Stomach (tissue), 4 donors: Measurements from ENCODE around the gene SLC24A4.

Experiments
- EP300 ChIP-seq: sonication (generic); formaldehyde crosslinking; IDR thresholded peaks from one replicate; pipeline ENCODE4 v1.6.1; 2017; ENCODE audit warnings: antibody characterized with exemption
- POLR2A ChIP-seq, 4 donors: fragments of 450-650 bp; IDR thresholded peaks; one replicate each; pipeline ENCODE4 v1.6.1; 2016; ENCODE audit warnings: antibody characterized with exemption in 4 of 4, control low read depth in 2 of 4, mild to moderate bottlenecking in 1 of 4, moderate library complexity in 1 of 4
- POLR2AphosphoS5 ChIP-seq, 3 donors: sonication (generic); formaldehyde crosslinking; IDR thresholded peaks; one replicate each; pipeline ENCODE4 v1.6.1; 2016; ENCODE audit warnings: antibody characterized with exemption in 3 of 3
- TF ChIP-seq, protein P1 (sequence below), 7 experiments: fragments of 450-650 bp in 4 of 7; fragments of 200-600 bp in 3 of 7; sonication (generic) in 3 of 7; IDR thresholded peaks; one replicate each; pipeline ENCODE4 v1.5.1; 2016 to 2019; ENCODE audit warnings: antibody characterized with exemption in 7 of 7, control low read depth in 2 of 7, mild to moderate bottlenecking in 1 of 7

DNA sequence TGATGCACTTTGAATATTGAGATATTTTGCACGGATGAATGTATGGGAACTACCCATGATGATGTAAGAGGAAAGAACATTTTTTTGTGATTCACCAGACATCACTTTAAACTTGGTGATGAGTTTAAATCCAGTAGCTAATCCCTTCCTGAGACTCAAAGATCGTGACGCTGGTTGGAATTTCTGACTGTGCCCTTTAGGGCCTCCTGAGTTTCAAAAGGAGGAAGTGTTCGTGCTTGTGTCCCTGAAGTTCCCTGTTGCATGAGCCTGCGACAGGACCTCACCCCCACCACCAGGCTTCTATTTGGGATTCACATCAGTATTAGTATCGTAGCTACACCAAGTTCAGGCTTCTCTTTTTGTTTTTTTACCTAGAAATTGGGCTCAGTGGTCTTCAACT, 172.1 kb downstream of the SLC24A4 start:
- TF ChIP-seq POLR2A (IDR thresholded peaks at IDR 0.05) = no peak
- TF ChIP-seq, protein P1, sequence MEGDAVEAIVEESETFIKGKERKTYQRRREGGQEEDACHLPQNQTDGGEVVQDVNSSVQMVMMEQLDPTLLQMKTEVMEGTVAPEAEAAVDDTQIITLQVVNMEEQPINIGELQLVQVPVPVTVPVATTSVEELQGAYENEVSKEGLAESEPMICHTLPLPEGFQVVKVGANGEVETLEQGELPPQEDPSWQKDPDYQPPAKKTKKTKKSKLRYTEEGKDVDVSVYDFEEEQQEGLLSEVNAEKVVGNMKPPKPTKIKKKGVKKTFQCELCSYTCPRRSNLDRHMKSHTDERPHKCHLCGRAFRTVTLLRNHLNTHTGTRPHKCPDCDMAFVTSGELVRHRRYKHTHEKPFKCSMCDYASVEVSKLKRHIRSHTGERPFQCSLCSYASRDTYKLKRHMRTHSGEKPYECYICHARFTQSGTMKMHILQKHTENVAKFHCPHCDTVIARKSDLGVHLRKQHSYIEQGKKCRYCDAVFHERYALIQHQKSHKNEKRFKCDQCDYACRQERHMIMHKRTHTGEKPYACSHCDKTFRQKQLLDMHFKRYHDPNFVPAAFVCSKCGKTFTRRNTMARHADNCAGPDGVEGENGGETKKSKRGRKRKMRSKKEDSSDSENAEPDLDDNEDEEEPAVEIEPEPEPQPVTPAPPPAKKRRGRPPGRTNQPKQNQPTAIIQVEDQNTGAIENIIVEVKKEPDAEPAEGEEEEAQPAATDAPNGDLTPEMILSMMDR (IDR thresholded peaks at IDR 0.05) = no peak
- no peak for TF ChIP-seq POLR2AphosphoS5 (IDR thresholded peaks at IDR 0.05)
- TF ChIP-seq EP300 = no peak
